ENCODE results near the gene TMEM254. TPM values are rescaled to one million over a fixed set of nuclear protein-coding genes. Genes with fewer than 3 reads are reported as not detected.

The TMEM254 gene
- total and polyA plus RNA-seq, 9 of the 15 experiments (the other 6 are each of a cell fraction or from before 2014, with no cell fraction given): 0.59 to 4.7 (median 1.9) TPM

GRCh38 chr10:80104066-80104926 is 25.8 kb downstream of the TMEM254 start (continued):
- TF ChIP-seq ZBTB40 (IDR thresholded peaks at IDR 0.05) (no peak), ZBTB40 (CRISPR knock-in tag; IDR thresholded peaks at IDR 0.05) (no peak), ZNF785 (CRISPR knock-in tag; IDR thresholded peaks at IDR 0.05) (no peak), CAMTA2 (CRISPR knock-in tag; conservative IDR thresholded peaks at IDR 0.05) (no peak), FOXA3 (CRISPR knock-in tag; conservative IDR thresholded peaks at IDR 0.05 in 1 of 2, IDR thresholded peaks at IDR 0.05 in 1 of 2) (no peak), CEBPG (CRISPR knock-in tag; IDR thresholded peaks at IDR 0.05) (no peak), CEBPG (tag; conservative IDR thresholded peaks at IDR 0.05 in 1 of 2, IDR thresholded peaks at IDR 0.05 in 1 of 2) (0 out of 4 replicates have a peak, but pooled peaks of 1 of the 2 experiments have one; percentile 31), ZNF175 (CRISPR knock-in tag; IDR thresholded peaks at IDR 0.05; ENCODE audit: low read depth) (no peak), STAG1 (CRISPR knock-in tag; IDR thresholded peaks at IDR 0.05; ENCODE audit: borderline replicate concordance) (no peak)
- TF ChIP-seq, protein P1, sequence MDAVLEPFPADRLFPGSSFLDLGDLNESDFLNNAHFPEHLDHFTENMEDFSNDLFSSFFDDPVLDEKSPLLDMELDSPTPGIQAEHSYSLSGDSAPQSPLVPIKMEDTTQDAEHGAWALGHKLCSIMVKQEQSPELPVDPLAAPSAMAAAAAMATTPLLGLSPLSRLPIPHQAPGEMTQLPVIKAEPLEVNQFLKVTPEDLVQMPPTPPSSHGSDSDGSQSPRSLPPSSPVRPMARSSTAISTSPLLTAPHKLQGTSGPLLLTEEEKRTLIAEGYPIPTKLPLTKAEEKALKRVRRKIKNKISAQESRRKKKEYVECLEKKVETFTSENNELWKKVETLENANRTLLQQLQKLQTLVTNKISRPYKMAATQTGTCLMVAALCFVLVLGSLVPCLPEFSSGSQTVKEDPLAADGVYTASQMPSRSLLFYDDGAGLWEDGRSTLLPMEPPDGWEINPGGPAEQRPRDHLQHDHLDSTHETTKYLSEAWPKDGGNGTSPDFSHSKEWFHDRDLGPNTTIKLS (IDR thresholded peaks at IDR 0.05; ENCODE audit: borderline replicate concordance, low read depth): no peak
